GM19193 (cell line): ENCODE data around the gene MPHOSPH6.

Source experiments
- POLR2A ChIP-seq: IDR thresholded peaks from 4 replicates; pipeline ENCODE4 v1.6.1; 2011; ENCODE audit not compliant: insufficient read depth, insufficient read length; ENCODE audit errors: extremely low read depth

Gene MPHOSPH6

DNA sequence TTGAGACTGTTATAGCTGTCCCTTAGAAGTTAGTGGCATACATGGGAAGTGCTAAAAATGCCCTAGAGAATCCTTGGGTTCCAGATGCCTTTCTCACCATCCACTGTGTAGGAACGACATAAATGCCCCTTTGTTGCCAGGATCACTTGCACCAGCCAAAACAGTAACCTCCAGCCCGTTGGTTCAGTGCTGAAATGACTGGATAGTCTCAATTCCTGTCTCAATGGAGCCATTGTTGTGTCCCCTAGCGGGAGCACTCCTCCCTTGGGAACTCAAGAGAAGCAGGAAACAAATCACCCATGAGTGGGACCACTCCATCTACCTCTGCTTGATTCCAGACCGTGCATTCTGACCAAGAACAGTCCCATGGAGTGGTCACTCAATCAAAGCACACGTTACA, 23.1 kb downstream of the MPHOSPH6 start:
- TF ChIP-seq POLR2A: no peak

DNA sequence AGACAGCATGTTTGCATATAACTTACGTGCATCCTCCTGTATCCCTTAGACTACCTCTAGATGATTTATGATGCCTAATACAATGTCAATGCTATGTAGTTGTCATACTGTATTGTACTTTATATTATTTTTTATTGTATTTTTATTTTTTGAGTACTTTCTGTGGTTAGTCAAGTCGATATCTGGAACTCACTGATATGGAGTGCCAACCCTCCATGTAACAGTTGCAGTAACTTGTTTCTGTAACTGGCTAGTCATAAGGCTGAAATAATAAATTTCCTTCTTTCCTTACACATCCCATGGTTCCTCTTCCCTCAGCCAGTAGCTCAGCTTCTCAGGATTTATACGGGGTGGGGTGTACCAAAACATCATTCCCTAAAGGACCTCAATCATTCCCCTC, 23.5 kb downstream of the MPHOSPH6 start:
- no peak for TF ChIP-seq POLR2A

DNA sequence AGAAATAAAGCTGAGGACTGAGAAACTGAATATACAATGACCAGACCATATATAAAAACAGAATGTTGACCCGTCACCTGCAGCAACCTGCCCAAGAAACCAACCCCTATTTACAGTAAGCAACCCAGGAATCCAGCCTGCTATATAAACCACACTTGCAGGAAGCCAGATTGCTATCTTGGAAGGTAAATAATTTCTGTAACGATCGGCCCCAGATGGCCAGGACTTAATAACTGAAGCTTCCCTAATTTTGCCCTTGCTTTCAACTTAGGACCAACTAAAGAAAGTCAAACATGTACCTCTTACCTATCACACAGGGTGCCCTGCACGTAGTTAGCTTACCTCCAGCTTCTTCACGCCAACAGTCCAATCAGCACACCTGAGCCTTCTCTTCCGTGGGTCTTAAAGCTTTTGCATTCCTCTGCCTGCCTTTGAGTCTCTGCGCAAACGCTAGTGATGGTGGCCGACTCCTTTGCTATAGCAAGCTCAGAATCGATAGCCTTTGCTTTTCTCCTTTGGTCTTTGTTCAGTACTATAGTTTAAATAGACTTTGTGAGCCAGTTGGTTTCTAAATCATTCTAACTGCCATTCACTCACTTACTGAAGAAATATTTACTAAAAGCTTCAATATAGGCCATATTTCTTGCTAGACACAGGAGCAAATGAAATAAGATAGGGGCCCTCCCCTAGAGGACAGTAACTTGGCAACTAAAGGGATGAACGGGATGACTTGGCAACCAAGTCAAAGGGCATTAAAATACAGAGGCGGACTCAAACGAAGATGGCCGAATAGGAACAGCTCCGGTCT, 31.3 kb downstream of the MPHOSPH6 start:
- no peak for TF ChIP-seq POLR2A

DNA sequence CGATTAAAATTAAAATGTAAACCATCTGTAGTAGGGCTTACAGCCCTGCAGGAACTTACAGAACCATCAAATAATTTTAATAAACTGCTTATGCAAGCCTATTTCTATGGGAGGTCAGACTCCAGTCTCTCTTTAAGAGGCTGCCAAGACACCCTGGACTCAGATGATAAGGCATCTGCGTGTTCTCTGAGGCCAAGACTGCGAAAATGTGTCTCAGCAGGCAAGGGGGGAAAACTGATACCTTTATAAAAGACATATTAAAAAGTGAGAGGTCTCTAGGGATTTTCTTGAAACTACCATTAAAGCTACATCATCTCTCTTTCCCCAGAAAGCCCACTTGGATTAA, 32.2 kb downstream of the MPHOSPH6 start:
- TF ChIP-seq POLR2A: no peak

DNA sequence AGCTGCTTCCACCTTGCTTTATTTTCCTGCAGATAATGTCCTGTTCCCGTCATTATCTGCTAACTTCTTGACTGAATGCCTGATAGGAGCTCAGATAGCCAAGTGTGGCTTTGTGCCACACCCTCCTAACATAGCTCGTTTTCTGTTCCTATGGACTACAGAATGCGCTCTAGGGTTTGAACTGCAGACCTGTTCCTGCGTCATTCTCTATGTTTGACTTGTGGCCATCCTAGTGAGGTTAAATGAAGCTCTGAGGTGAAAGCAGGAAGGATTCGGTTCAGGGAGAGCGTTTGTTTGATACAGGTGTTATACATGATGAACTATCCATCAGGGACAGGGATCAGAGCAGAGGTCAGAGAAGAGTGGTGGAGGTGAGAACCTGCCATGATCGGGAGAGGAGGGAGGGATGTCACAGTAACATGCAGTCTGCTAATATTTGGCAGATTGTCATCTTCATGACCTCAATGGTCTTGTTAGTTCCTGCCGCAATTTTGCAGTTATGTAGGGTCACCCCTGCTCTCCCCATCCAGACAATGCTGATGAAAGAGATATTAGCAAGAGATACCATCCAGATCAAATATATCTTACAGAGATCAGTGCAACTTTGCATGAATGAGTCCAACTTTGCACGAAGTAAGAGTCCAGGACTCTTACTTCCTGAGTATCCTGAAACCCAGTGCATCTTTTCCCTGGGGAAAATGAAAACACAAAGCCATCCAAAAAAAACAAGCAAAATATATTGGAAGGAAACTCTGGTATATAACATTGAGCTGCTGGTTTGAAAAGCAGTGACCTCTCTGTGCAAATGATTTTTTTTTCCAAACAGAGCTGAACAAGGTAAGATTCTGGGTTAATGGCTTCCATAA, 32.8 kb downstream of the MPHOSPH6 start:
- no peak for TF ChIP-seq POLR2A

DNA sequence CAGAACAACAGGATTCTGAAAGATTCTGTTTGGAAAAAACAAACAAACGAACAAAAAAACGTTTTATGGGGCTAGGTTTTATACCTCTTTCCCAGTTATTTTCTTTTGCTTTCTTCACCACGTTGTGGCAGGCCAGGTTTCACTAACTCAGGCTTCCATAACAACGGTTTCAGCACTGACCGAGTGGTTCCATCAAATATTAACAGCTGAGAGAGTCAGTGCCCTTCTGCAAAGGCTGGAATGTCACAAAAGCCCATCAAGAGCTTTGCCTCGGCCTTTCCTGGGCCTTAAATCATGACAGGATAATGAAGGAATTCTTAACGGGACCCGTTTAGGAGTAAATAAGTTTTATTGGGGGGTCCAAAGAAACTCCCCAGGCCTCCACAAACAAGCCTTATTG, 34.2 kb downstream of the MPHOSPH6 start:
- no peak for TF ChIP-seq POLR2A

DNA sequence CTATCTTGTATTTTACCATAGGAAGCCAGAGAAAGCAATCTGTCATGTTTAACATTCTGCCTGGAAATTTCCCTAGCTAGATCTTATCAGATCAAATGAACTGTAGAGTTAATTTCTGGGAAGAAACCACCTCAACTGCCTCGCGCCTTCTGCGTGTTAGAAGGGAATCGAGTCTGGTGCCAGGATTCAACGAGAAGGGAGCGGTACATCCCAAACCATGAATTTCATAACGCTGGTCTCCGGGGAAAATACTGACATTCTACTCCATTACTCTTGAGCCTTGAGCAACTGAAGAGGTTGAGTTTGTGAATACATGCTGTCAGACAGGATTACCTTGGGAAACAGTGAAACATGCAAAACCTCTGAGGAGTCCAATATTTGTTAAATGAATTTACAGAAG, 35.2 kb downstream of the MPHOSPH6 start:
- no peak for TF ChIP-seq POLR2A

DNA sequence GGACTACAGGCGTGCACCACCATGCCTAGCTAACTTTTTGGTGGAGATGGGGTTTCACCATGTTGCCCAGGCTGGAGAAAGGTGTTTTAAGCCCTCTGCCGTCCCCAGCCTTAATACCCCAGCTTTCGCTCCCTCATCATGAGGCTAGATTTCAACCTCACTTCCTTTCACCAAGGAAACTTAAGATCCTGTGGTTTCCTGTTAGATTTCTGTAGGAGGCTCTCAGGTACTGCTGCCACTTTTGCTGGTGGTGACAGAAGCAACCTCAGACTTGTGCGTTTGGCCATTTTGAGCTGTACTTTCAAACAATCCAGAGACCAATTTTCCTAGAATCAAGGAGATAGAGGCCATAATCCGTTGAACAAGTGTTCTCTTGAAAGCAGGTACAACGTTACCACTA, 36.2 kb downstream of the MPHOSPH6 start:
- TF ChIP-seq POLR2A: no peak

DNA sequence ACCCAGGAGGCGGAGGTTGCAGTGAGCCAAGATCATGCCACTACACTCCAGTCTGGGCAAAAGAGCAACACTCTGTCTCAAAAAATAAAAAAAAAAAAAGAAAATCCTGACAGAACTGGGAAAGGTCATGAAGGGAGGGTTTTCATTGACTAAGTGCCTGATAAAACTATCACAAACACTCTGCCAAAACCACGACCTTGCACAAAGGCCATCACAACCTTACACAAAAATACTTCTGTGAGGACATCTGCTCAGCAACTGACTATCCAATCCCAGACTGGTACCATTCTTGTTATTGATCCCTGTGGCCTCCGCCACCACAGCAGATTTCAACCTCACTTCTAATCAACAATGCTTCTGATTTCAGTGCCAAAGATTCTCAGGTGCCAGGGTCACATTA, 40.1 kb downstream of the MPHOSPH6 start:
- TF ChIP-seq POLR2A: no peak

DNA sequence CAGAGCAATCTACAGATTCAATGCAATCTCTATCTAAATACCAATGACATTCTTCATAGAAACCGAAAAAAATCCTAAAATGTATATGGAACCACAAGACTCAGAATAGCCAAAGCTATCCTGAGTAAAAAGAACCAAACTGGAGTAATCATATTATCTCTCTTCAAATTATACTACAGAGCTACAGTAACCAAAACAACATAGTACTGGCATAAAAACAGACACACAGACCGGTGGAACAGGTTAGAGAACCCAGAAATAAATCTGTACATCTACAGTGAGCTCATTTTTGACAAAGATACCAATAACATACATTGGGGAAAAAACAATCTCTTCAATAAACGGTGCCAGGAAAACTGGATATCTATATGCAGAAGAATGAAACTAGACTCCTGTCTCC, 45.4 kb downstream of the MPHOSPH6 start:
- no peak for TF ChIP-seq POLR2A

DNA sequence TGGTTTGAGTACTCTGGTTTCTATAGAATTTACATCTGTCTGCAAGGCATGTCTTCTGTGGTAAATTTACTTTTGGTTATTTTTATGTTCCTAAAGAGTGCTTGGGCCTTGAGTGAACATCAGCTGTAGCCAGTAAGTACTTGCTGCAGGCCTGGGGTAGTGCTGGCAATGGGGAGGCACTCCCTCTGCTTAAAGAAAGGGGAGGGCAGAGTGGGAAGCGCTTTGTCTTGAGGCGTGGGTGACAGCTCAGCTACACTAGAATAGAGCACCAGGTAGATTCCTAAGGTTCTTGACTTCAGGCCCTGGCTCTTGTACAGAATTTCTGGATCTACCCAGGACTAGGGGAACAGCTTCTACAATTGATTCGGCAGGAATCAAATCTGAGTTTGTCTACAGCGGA, 50.6 kb downstream of the MPHOSPH6 start:
- no peak for TF ChIP-seq POLR2A

DNA sequence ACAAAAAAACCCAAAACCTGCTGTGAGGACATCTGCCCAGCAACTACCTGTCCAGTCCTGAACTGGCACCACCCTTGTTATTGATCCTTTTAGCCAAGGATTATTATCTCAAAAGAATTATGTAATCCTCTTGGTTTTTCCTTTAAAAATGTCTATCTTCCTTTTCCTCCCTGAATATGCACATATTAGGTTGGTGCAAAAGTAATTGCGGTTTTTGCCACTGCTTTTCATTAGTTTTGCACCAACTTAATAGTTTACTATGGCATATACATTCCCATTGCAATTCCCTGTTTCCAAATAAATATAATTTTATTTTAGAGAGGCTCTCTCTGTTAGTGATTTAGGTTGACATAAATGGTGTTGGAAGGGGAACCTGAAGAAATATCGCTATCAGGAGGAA, 51.3 kb downstream of the MPHOSPH6 start:
- TF ChIP-seq POLR2A: no peak

DNA sequence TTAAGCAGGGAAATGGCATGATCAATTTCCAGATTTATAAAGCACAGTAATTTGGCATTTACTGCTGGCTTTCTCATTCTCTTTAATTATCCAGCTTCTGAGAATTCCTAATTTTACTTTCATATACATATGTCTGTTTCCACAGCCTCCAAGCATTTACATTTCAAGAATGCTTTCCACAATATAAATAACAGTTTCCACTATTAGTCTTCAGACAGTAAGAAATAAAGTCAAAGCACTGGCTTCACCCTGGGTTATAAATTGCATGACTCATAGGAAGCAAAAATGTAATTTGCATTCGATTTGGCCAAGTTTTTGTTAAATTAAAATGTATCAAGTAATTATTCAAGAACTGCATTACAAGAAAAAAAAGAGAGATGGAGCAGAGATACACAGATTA, 53.5 kb downstream of the MPHOSPH6 start:
- TF ChIP-seq POLR2A: no peak

DNA sequence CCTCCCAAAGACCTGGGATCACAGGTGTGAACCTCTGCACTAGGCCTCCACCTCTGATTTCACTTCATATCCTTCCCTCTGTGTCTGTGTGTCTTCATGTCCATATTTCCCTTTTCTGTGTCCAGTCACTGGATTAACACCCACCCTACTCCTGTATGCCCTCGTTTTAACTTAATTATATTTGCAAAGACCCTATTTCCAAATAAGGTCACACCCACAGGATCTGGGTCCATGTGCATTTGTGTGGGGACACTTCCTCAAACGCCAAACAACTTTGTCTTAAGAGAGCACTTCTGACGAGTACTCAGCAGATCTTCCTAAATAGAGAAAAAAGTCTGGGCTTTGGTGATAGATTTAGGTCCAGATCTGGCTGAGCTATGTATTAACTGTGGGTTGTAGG, 56.3 kb downstream of the MPHOSPH6 start:
- TF ChIP-seq POLR2A: no peak

DNA sequence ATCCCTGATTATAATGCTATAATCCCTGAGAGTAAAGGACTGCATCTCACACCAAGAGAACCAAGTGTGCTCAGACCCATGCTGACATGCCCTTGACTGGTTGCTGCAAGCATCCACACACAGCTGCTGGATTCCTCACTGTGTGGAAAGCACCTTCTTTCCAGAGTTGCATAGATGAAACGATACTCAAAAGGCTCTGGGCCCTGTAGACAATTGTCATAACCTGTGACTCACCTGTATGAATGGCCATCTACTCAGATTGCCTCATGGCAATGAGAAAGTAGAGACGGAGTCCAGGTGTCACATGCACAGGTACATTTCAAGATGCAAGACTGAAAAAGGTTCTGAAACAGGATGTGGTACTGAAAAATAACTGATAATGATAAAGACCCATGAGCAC, 58.1 kb downstream of the MPHOSPH6 start:
- no peak for TF ChIP-seq POLR2A

DNA sequence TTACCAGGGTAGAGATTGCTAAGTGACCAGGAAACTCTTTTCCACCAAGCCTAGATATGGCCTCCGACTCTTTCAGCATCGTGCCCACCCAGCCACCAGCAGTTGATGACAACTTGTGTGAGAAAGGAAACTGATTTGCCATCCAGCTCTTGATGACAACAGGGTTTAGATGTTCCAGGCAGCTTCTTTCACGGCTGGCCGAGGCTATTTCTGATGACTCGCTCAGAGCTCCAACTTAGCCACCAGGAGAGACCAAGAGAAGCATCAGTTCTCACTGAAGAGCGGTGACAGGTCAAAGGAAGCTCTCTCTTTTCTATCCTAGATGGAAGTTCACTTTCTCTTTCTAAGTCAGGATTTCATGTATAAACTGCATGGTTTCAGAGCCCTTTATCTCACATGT, 61.2 kb downstream of the MPHOSPH6 start:
- no peak for TF ChIP-seq POLR2A
